SK-N-SH treated with all-trans-retinoic acid at 6 μM for 48 hours (cell line): ENCODE measurements around the gene GDI2.
A peak's percentile ranks its signal among the peaks of the same experiment; 100 is the strongest.
"Not testable (repeated sequence)": the region's sequence is repeated elsewhere in the genome, so short reads cannot be mapped to it uniquely, and the experiment has no call there.

Experiments used
- ATAC-seq: fragments of 200-7000 bp; cut with Tn5 transposase; 3 replicates; pipeline ENCODE4 v1.9.1; 2020; ENCODE audit warnings: mild to moderate bottlenecking, moderate library complexity
- ARNTL ChIP-seq: fragments of 450-650 bp; formaldehyde crosslinking; IDR thresholded peaks from 2 replicates; pipeline ENCODE4 v1.5.0; 2020; ENCODE audit warnings: low read depth, mild to moderate bottlenecking, moderate library complexity, borderline replicate concordance
- BACH2 ChIP-seq: fragments of 250-450 bp; sonication (Bioruptor Pico); IDR thresholded peaks from 2 replicates; pipeline ENCODE4 v1.9.0; 2021; ENCODE audit warnings: mild to moderate bottlenecking, borderline replicate concordance
- CREB5 ChIP-seq: fragments of 250-450 bp; sonication (Bioruptor Pico); IDR thresholded peaks from 2 replicates; pipeline ENCODE4 v1.5.1; 2020; ENCODE audit warnings: low read depth, mild to moderate bottlenecking, moderate library complexity
- ESRRG ChIP-seq: fragments of 250-450 bp; sonication (Bioruptor Pico); IDR thresholded peaks from 2 replicates; pipeline ENCODE4 v1.6.1; 2021; ENCODE audit warnings: mild to moderate bottlenecking
- ISL1 ChIP-seq: fragments of 250-450 bp; sonication (Bioruptor Pico); IDR thresholded peaks from 2 replicates; pipeline ENCODE4 v2.1.2; 2022; ENCODE audit warnings: mild to moderate bottlenecking, moderate library complexity
- OSR1 ChIP-seq: fragments of 250-450 bp; sonication (Bioruptor Pico); IDR thresholded peaks from 2 replicates; pipeline ENCODE4 v1.8.0; 2022; ENCODE audit warnings: moderate library complexity, mild to moderate bottlenecking, inconsistent platforms
- POU6F1 ChIP-seq: fragments of 250-450 bp; sonication (Bioruptor Pico); IDR thresholded peaks from 2 replicates; pipeline ENCODE4 v1.8.0; 2021; ENCODE audit warnings: low read depth, mild to moderate bottlenecking, moderate library complexity, borderline replicate concordance
- PPARA ChIP-seq: fragments of 250-450 bp; sonication (Bioruptor Pico); IDR thresholded peaks from 2 replicates; pipeline ENCODE4 v1.5.0; 2020; ENCODE audit warnings: mild to moderate bottlenecking, borderline replicate concordance
- RARB ChIP-seq: fragments of 250-450 bp; sonication (Bioruptor Pico); IDR thresholded peaks from 2 replicates; pipeline ENCODE4 v1.8.0; 2021; ENCODE audit warnings: mild to moderate bottlenecking, moderate library complexity
- SNAI2 ChIP-seq: fragments of 250-450 bp; sonication (Bioruptor Pico); IDR thresholded peaks from 2 replicates; pipeline ENCODE4 v1.5.0; 2020; ENCODE audit warnings: mild to moderate bottlenecking, moderate library complexity
- TCF4 ChIP-seq: fragments of 250-450 bp; sonication (Bioruptor Pico); IDR thresholded peaks from 2 replicates; pipeline ENCODE4 v1.8.0; 2021; ENCODE audit warnings: mild to moderate bottlenecking, moderate library complexity, borderline replicate concordance
- TSHZ2 ChIP-seq: fragments of 250-450 bp; sonication (Bioruptor Pico); IDR thresholded peaks from 2 replicates; pipeline ENCODE4 v1.5.0; 2020; ENCODE audit warnings: mild to moderate bottlenecking, moderate library complexity
- ZFP3 ChIP-seq: fragments of 250-450 bp; sonication (Bioruptor Pico); IDR thresholded peaks from 2 replicates; pipeline ENCODE4 v1.5.0; 2020; ENCODE audit warnings: mild to moderate bottlenecking, moderate library complexity
- ZFP30 ChIP-seq: fragments of 450-650 bp; formaldehyde crosslinking; IDR thresholded peaks from 2 replicates; pipeline ENCODE4 v1.5.0; 2022; ENCODE audit warnings: mild to moderate bottlenecking, moderate library complexity
- ZNF565 ChIP-seq: fragments of 450-650 bp; formaldehyde crosslinking; conservative IDR thresholded peaks from 2 replicates; pipeline ENCODE4 v1.5.0; 2020; ENCODE audit warnings: low read depth, mild to moderate bottlenecking, moderate library complexity
- ZNF8 ChIP-seq: fragments of 450-650 bp; formaldehyde crosslinking; IDR thresholded peaks from 2 replicates; pipeline ENCODE4 v1.5.0; 2020; ENCODE audit warnings: mild to moderate bottlenecking, moderate library complexity

GDI2 gene

GRCh38 chr10:5812283-5813090 is 747 bp downstream of the GDI2 start:
- peak; percentile 69 for ATAC-seq
- TF ChIP-seq TCF4 (CRISPR knock-in tag) = no peak
- no peak for TF ChIP-seq ZNF565 (CRISPR knock-in tag)
- no peak for TF ChIP-seq ISL1 (CRISPR knock-in tag)
- TF ChIP-seq BACH2 = no peak

GRCh38 chr10:5811387-5811821 is 1.8 kb downstream of the GDI2 start:
- peak; percentile 27 for ATAC-seq
- no peak for TF ChIP-seq ZFP30 (CRISPR knock-in tag)
- TF ChIP-seq ZFP3 (CRISPR knock-in tag) = no peak
- TF ChIP-seq ZNF8 = no peak
- TF ChIP-seq ESRRG (CRISPR knock-in tag) = no peak
- TF ChIP-seq CREB5 (CRISPR knock-in tag) = no peak
- no peak for TF ChIP-seq ARNTL (CRISPR knock-in tag)

- no peak for ATAC-seq
- no peak for TF ChIP-seq SNAI2 (CRISPR knock-in tag)
- TF ChIP-seq, all 23 proteins: peak for 0
Observed at GRCh38 chr10:5810225-5810624, 3.0 kb downstream of the GDI2 start.

- no peak for ATAC-seq
- no peak for TF ChIP-seq TCF4 (CRISPR knock-in tag)
- no peak for TF ChIP-seq TSHZ2
- no peak for TF ChIP-seq ZFP30 (CRISPR knock-in tag)
- no peak for TF ChIP-seq ZFP3 (CRISPR knock-in tag)
- TF ChIP-seq RARB = no peak
Observed at GRCh38 chr10:5809527-5810154, 3.6 kb downstream of the GDI2 start.

- not testable (repeated sequence) for ATAC-seq
Observed at GRCh38 chr10:5808783-5809392, 4.3 kb downstream of the GDI2 start.

GRCh38 chr10:5806745-5807144 is 6.5 kb downstream of the GDI2 start:
- TF ChIP-seq POU6F1 (no peak), OSR1 (no peak), PPARA (no peak), TSHZ2 (no peak), ZNF565 (CRISPR knock-in tag) (no peak)
- no peak for ATAC-seq
